ENCODE data around the gene ITGA7.

ITGA7 gene

GRCh38 chr12:55637467-55637866 lies 70.2 kb downstream of the ITGA7 start:
- no peak for DNase-seq

DNA sequence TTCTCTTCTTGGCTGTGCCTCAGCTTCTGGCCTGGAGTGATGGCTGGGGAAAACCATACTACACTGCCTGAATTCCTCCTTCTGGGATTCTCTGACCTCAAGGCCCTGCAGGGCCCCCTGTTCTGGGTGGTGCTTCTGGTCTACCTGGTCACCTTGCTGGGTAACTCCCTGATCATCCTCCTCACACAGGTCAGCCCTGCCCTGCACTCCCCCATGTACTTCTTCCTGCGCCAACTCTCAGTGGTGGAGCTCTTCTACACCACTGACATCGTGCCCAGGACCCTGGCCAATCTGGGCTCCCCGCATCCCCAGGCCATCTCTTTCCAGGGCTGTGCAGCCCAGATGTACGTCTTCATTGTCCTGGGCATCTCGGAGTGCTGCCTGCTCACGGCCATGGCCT lies 70.9 kb downstream of the ITGA7 start, which contains the start of gene OR10P1:
Gene OR10P1, plus strand, starts transcription at position 40 of the 400 bp plus-strand sequence. Its CDS starts 0 bp downstream, at position 40.
- DNase-seq, result no peak

DNA sequence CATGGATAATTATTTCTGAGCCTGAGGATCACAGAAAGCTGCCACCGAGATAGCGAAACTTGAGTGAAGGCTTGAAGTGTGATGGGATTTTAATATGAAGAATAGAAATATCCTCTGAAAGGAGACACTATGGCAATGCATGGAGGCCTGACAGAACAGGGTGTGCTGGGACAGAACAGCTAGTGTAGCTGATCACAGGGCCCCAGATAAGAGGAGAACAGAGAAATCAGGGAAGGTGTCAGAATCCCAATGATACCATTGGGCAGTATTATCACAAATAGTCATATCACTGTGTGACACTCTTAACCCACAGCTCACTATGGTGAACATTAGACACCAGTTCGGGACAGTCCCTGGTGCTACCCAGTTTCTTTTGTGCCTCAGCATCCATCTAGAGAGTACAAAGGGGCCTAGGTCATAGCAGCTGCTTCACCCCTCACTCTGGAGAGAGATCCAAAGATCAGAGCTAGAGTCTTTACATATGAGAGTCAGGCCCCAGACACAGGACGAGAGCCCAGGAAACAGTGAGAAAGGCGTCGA lies 71.5 kb downstream of the ITGA7 start:
- DNase-seq, result no peak
